BLaER1 (cell line): ENCODE results near the gene KCNJ14.
A peak's percentile ranks its signal among the peaks of the same experiment; 100 is the strongest.

Source experiments
- H3K27ac ChIP-seq: shearing (Covaris generic); formaldehyde crosslinking; 2 replicates; pipeline ENCODE4 v1.8.1; 2022
- H3K27me3 ChIP-seq: shearing (Covaris generic); formaldehyde crosslinking; 2 replicates; pipeline ENCODE4 v1.8.1; 2022
- H3K36me3 ChIP-seq: shearing (Covaris generic); formaldehyde crosslinking; 2 replicates; pipeline ENCODE4 v1.8.1; 2022
- H3K4me1 ChIP-seq: shearing (Covaris generic); formaldehyde crosslinking; 2 replicates; pipeline ENCODE4 v1.8.1; 2022
- H3K4me2 ChIP-seq: shearing (Covaris generic); formaldehyde crosslinking; 2 replicates; pipeline ENCODE4 v1.8.1; 2022
- H3K4me3 ChIP-seq: shearing (Covaris generic); formaldehyde crosslinking; 2 replicates; pipeline ENCODE4 v1.8.1; 2022
- H3K9ac ChIP-seq: shearing (Covaris generic); formaldehyde crosslinking; 2 replicates; pipeline ENCODE4 v1.8.1; 2022
- H3K9me3 ChIP-seq: shearing (Covaris generic); formaldehyde crosslinking; 2 replicates; pipeline ENCODE4 v1.8.1; 2022
- H4K20me1 ChIP-seq: shearing (Covaris generic); formaldehyde crosslinking; 2 replicates; pipeline ENCODE4 v1.8.1; 2022
- Cebpa-rat ChIP-seq: shearing (Covaris generic); IDR thresholded peaks from 2 replicates; pipeline ENCODE4 v1.8.1; 2022

Gene KCNJ14

GRCh38 chr19:48454150-48454730 is 1.1 kb upstream of the KCNJ14 start:
- H3K4me3 ChIP-seq, result no peak overlapping the region
- H3K27ac ChIP-seq, result no peak overlapping the region
- no peak overlapping the region for H3K4me2 ChIP-seq
- H3K4me1 ChIP-seq, result peaks cover 12% of the 10 kb centered on the region
- H4K20me1 ChIP-seq, result peaks cover 77% of the 10 kb centered on the region
- peaks cover 96% of the 10 kb centered on the region for H3K36me3 ChIP-seq
- TF ChIP-seq Cebpa-rat, result no peak
- H3K9ac ChIP-seq, result no peak overlapping the region
- H3K9me3 ChIP-seq, result no peaks in the 10 kb centered on the region
- no peaks in the 10 kb centered on the region for H3K27me3 ChIP-seq

- Histone ChIP-seq H3K27me3 (no peaks in the 10 kb centered on the region), H3K4me3 (no peak overlapping the region), H3K27ac (0 out of 2 replicates have a peak overlapping the region, but pooled peaks have one; percentile 30), H3K36me3 (peaks cover 86% of the 10 kb centered on the region), H3K9ac (no peak overlapping the region), H4K20me1 (peaks cover 68% of the 10 kb centered on the region), H3K4me2 (0 out of 2 replicates have a peak overlapping the region, but pooled peaks have one; percentile 1), H3K9me3 (no peaks in the 10 kb centered on the region), H3K4me1 (peaks cover 12% of the 10 kb centered on the region)
- TF ChIP-seq Cebpa-rat, result no peak
Observed at GRCh38 chr19:48455908-48456562, 661 bp downstream of the KCNJ14 start.

DNA sequence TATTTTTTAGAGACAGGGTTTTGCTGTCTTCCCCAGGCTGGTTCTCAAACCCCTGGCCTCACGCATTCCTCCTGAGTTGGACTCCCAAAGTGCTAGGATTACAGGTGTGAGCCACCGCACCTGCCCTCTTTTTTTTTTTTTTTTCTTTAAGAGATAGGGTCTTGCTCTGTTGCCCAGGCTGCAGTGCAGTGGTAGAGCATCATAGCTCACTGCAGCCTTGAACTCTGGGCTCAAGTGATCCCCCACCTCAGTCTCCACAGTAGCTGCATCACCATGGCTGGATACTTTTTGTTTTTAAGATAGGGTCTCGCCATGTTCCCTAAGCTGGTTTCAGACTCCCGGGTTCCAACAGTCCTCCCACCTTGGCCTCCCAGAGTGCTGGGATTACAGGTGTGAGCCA is 1.5 kb downstream of the KCNJ14 start:
- Histone ChIP-seq H3K27me3 (no peaks in the 10 kb centered on the region), H3K4me3 (no peak overlapping the region), H3K27ac (no peak overlapping the region), H3K4me1 (peaks cover 12% of the 10 kb centered on the region), H3K36me3 (peaks cover 84% of the 10 kb centered on the region), H4K20me1 (peaks cover 60% of the 10 kb centered on the region), H3K4me2 (no peak overlapping the region), H3K9ac (no peak overlapping the region), H3K9me3 (no peaks in the 10 kb centered on the region)
- TF ChIP-seq Cebpa-rat, result no peak

GRCh38 chr19:48458016-48458415 is 2.6 kb downstream of the KCNJ14 start:
- no peaks in the 10 kb centered on the region for H3K9me3 ChIP-seq
- TF ChIP-seq Cebpa-rat, result no peak
- H3K27me3 ChIP-seq, result no peaks in the 10 kb centered on the region
- no peak overlapping the region for H3K4me2 ChIP-seq
- peaks cover 12% of the 10 kb centered on the region for H3K4me1 ChIP-seq
- H3K36me3 ChIP-seq, result peaks cover 84% of the 10 kb centered on the region
- H3K27ac ChIP-seq, result no peak overlapping the region
- H3K9ac ChIP-seq, result no peak overlapping the region
- peaks cover 49% of the 10 kb centered on the region for H4K20me1 ChIP-seq
- no peak overlapping the region for H3K4me3 ChIP-seq

- Histone ChIP-seq H3K4me1 (no peaks in the 10 kb centered on the region), H3K36me3 (peaks cover 48% of the 10 kb centered on the region), H3K4me3 (no peak overlapping the region), H3K9ac (no peak overlapping the region), H3K27ac (no peak overlapping the region), H3K4me2 (no peak overlapping the region), H3K27me3 (no peaks in the 10 kb centered on the region), H4K20me1 (peaks cover 15% of the 10 kb centered on the region), H3K9me3 (no peaks in the 10 kb centered on the region)
- no peak for TF ChIP-seq Cebpa-rat
Observed at GRCh38 chr19:48461651-48461981, 6.2 kb downstream of the KCNJ14 start.

DNA sequence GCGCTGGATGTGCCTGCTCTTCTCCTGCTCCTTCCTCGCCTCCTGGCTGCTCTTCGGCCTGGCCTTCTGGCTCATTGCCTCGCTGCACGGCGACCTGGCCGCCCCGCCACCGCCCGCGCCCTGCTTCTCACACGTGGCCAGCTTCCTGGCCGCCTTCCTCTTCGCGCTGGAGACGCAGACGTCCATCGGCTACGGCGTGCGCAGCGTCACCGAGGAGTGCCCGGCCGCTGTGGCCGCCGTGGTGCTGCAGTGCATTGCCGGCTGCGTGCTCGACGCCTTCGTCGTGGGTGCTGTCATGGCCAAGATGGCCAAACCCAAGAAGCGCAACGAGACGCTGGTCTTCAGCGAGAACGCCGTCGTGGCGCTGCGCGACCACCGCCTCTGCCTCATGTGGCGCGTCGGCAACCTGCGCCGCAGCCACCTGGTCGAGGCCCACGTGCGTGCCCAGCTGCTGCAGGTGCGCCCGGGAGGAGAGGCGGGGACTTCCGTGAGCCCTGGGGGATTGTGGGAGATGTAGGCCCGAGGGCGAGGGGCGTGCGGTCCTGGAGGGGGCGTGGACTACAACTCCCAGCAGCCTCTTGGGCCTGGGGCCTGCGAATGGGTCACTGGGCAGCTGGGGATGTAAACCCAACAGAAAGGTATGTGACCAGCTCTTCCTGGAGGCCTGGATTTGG is 6.7 kb downstream of the KCNJ14 start:
- Histone ChIP-seq H3K4me2 (no peak overlapping the region), H3K4me3 (no peak overlapping the region), H3K9me3 (no peaks in the 10 kb centered on the region), H3K4me1 (no peaks in the 10 kb centered on the region), H4K20me1 (peaks cover 10% of the 10 kb centered on the region; the same call in 1 of the 2 replicates), H3K9ac (no peak overlapping the region), H3K27me3 (no peaks in the 10 kb centered on the region), H3K27ac (no peak overlapping the region), H3K36me3 (peaks cover 43% of the 10 kb centered on the region)
- TF ChIP-seq Cebpa-rat, result no peak

DNA sequence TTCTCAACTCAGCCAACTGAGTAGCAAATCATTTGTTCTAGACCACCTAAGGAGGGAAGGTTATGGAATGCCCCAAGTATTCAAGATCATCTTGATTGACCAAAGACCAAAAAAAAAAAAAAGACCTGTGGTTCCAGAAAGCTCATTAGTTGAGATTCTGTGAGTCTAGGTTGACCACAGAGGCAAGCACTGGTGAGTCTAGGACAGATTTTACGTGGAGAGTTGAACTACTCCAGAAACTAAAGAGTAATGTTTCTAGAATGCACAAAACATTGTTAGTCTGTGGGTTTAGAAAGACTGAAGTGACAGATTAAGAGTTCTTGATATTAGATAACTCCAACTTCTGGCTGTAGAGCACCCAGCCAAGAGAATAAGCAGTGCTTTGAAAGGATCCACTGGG is 9.8 kb downstream of the KCNJ14 start:
- TF ChIP-seq Cebpa-rat, result no peak
- Histone ChIP-seq H3K27ac (no peak overlapping the region), H3K9ac (no peak overlapping the region), H4K20me1 (peaks cover 9% of the 10 kb centered on the region), H3K9me3 (no peaks in the 10 kb centered on the region), H3K4me3 (no peak overlapping the region), H3K36me3 (peaks cover 20% of the 10 kb centered on the region), H3K27me3 (no peaks in the 10 kb centered on the region), H3K4me2 (no peak overlapping the region), H3K4me1 (peaks cover 11% of the 10 kb centered on the region)

DNA sequence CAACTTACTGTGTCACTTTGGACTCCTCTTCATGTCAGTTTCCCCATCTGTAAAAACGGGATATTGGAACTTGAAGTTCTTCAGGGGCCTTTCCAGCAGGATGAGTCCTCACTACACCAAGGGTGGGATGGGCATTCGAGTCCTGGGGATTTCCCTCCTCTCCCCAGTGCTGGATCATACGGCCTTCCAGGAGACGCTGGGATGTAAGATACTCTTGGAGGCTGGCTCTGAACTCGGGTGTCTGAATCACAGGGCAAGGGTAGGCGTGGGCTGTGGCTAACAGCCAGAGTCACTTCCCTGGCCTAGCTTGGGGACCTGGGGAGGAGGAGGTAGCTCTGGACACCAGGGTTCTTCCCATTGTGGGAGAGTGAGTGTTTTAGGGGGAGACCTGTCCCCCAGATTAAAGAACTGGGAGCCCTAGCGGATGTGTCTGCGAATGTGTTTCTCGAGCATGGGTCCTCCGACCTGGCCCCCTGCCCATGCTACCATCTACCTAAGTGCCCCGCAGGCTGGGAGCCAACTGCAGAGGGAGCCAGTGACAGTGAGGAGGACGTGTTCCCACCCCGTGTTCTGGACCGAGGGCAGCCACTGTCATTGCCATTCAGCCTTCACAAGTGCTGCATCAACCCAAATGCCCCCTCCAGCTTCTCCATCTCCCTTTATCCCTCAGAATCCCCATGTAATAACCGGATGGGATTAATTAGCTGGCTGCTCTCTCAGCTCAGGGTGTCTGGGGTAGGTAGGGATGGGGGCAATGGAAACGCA is 11.4 kb downstream of the KCNJ14 start:
- Histone ChIP-seq H3K4me2 (no peak overlapping the region), H3K4me3 (no peak overlapping the region), H3K36me3 (peaks cover 30% of the 10 kb centered on the region), H3K27me3 (no peaks in the 10 kb centered on the region), H3K9me3 (no peaks in the 10 kb centered on the region), H3K9ac (no peak overlapping the region), H3K27ac (no peak overlapping the region), H3K4me1 (peaks cover 18% of the 10 kb centered on the region), H4K20me1 (peaks cover 25% of the 10 kb centered on the region)
- no peak for TF ChIP-seq Cebpa-rat

GRCh38 chr19:48468772-48469288 is 13.5 kb downstream of the KCNJ14 start:
- no peaks in the 10 kb centered on the region for H3K27me3 ChIP-seq
- H3K9ac ChIP-seq, result peak overlapping the region; percentile 94

More at GRCh38 chr19:48468772-48469288, 13.5 kb downstream of the KCNJ14 start:
- no peak for TF ChIP-seq Cebpa-rat
- Histone ChIP-seq H3K36me3 (peaks cover 37% of the 10 kb centered on the region), H3K4me3 (peak overlapping the region; percentile 85), H3K4me1 (peaks cover 18% of the 10 kb centered on the region), H3K9me3 (no peaks in the 10 kb centered on the region), H3K27ac (peak overlapping the region; percentile 94), H3K4me2 (peak overlapping the region; percentile 79), H4K20me1 (peaks cover 43% of the 10 kb centered on the region)
